ENCODE measurements around the gene KLK1. TPM values are rescaled to one million over a fixed set of nuclear protein-coding genes. Genes with fewer than 3 reads are reported as not detected.
A peak's percentile ranks its signal among the peaks of the same experiment; 100 is the strongest.

The KLK1 gene
- polyA plus RNA-seq, 3 donors = 0.66 to 0.72 TPM; not detected in 1

- intact Hi-C loops (cut with micrococcal nuclease) = no loop called here
- H3K27ac ChIP-seq (ENCODE audit: low read depth in 1 of 2, low read length in 2 of 2) = no peak overlapping the region
- peak overlapping the region; percentile 40 to 77 (median 50) for H3K4me3 ChIP-seq (replicated peaks in 1 of 3; ENCODE audit: low read depth in 2 of 3, low read length in 3 of 3)
- H3K4me1 ChIP-seq (ENCODE audit: control insufficient read depth in 1 of 2, insufficient read depth in 2 of 2, low read length in 2 of 2) = peaks cover 8 to 11% of the 10 kb centered on the region in 2 donors
- Mint-ChIP-seq H3K27me3 (ENCODE audit: low read depth in 3 of 3) (peaks cover 48 to 79% (median 53%) of the 10 kb centered on the region in 3 donors), H3K4me1 (peaks cover 13% of the 10 kb centered on the region), H3K9me3 (peaks cover 0 to 10% (median 0%) of the 10 kb centered on the region in 7 donors), H3K4me3 (peak overlapping the region; percentile 79 to 95), H3K27ac (peak overlapping the region in 2 of 7 donors; percentile 35 to 78), H3K36me3 (peaks cover 0 to 2% of the 10 kb centered on the region in 2 donors)
- DNase-seq = peak; percentile 34 to 54 (median 48)
- TF ChIP-seq, protein P1, sequence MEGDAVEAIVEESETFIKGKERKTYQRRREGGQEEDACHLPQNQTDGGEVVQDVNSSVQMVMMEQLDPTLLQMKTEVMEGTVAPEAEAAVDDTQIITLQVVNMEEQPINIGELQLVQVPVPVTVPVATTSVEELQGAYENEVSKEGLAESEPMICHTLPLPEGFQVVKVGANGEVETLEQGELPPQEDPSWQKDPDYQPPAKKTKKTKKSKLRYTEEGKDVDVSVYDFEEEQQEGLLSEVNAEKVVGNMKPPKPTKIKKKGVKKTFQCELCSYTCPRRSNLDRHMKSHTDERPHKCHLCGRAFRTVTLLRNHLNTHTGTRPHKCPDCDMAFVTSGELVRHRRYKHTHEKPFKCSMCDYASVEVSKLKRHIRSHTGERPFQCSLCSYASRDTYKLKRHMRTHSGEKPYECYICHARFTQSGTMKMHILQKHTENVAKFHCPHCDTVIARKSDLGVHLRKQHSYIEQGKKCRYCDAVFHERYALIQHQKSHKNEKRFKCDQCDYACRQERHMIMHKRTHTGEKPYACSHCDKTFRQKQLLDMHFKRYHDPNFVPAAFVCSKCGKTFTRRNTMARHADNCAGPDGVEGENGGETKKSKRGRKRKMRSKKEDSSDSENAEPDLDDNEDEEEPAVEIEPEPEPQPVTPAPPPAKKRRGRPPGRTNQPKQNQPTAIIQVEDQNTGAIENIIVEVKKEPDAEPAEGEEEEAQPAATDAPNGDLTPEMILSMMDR (IDR thresholded peaks at IDR 0.05) = no peak
- no peaks in the 10 kb centered on the region for H3K9me3 ChIP-seq (replicated peaks in 1 of 2; ENCODE audit: control insufficient read depth in 1 of 2, insufficient read depth in 1 of 2, low read length in 2 of 2)
- H2AFZ ChIP-seq (ENCODE audit: insufficient read depth, low read depth, low read length, poor library complexity, severe bottlenecking) = peak overlapping the region; percentile 84
- H4K20me1 ChIP-seq (ENCODE audit: insufficient read depth, low read length) = no peaks in the 10 kb centered on the region
- H3K27me3 ChIP-seq (ENCODE audit: control insufficient read depth in 2 of 2, insufficient read depth in 2 of 2, low read length in 2 of 2) = peaks cover 12 to 38% of the 10 kb centered on the region in 2 donors
- H3K4me2 ChIP-seq (replicated peaks; ENCODE audit: extremely low read depth, low read length, poor library complexity, severe bottlenecking) = peak overlapping the region; percentile 81
- H3K36me3 ChIP-seq (replicated peaks in 1 of 2; ENCODE audit: control insufficient read depth in 1 of 2, insufficient read depth in 2 of 2, low read length in 2 of 2) = no peaks in the 10 kb centered on the region
- H3K9ac ChIP-seq (ENCODE audit: insufficient read depth, low read length, poor library complexity, severe bottlenecking) = peak overlapping the region; percentile 54
- no peaks in the 10 kb centered on the region for H3K79me2 ChIP-seq (ENCODE audit: insufficient read depth, low read length)
- 2% methylated on average over 65 of the region's 67 CpGs for whole genome bisulfite sequencing (ENCODE audit: insufficient coverage)
Measured at GRCh38 chr19:50835785-50836542, 12.4 kb upstream of the KLK1 start.

DNA sequence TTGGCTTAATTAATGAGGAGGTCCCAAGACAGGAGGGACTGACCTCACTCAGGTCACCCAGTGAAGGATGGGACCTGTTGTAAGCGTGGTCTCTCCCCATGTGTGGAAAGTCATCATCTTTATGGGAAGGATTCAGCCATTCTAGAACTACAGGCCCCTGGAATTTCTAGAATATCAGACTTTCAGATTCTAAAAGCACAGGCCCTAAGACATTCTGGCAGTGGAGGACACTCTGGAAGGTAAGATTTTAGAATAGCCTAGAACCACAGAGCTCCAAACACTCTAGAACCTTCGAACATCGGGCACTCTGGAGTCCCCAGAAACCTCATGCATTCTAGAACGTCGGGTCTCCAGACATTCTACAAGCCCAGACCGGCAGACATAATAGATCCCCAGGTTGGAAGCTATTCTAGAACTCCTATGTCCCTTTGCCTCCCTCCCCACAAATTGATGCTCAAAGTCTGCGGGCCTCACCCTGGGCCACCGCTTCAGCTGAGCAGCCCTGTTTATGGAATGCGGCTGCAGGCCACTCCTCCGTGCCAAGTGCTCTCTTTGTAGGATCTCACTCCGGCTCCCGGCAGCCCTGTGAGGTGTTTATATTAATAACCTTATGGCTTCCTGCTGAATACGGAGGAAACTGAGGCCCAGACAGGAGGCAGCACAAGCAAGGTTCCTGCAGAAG is 11.7 kb upstream of the KLK1 start:
- Histone ChIP-seq H3K9ac (ENCODE audit: insufficient read depth, low read length, poor library complexity, severe bottlenecking) (peak overlapping the region; percentile 54), H3K36me3 (replicated peaks in 1 of 2; ENCODE audit: control insufficient read depth in 1 of 2, insufficient read depth in 2 of 2, low read length in 2 of 2) (no peaks in the 10 kb centered on the region), H3K27ac (ENCODE audit: low read depth in 1 of 2, low read length in 2 of 2) (no peak overlapping the region), H4K20me1 (ENCODE audit: insufficient read depth, low read length) (no peaks in the 10 kb centered on the region), H3K4me1 (ENCODE audit: control insufficient read depth in 1 of 2, insufficient read depth in 2 of 2, low read length in 2 of 2) (peaks cover 8 to 11% of the 10 kb centered on the region in 2 donors), H3K27me3 (ENCODE audit: control insufficient read depth in 2 of 2, insufficient read depth in 2 of 2, low read length in 2 of 2) (peaks cover 12 to 38% of the 10 kb centered on the region in 2 donors), H3K4me3 (replicated peaks in 1 of 3; ENCODE audit: low read depth in 2 of 3, low read length in 3 of 3) (peak overlapping the region; percentile 40 to 77 (median 50)), H3K79me2 (ENCODE audit: insufficient read depth, low read length) (no peaks in the 10 kb centered on the region), H2AFZ (ENCODE audit: insufficient read depth, low read depth, low read length, poor library complexity, severe bottlenecking) (peak overlapping the region; percentile 84), H3K9me3 (replicated peaks in 1 of 2; ENCODE audit: control insufficient read depth in 1 of 2, insufficient read depth in 1 of 2, low read length in 2 of 2) (no peaks in the 10 kb centered on the region), H3K4me2 (replicated peaks; ENCODE audit: extremely low read depth, low read length, poor library complexity, severe bottlenecking) (peak overlapping the region; percentile 81)
- TF ChIP-seq, protein P1 (IDR thresholded peaks at IDR 0.05) = no peak
- Mint-ChIP-seq H3K36me3 (peaks cover 0 to 2% of the 10 kb centered on the region in 2 donors), H3K9me3 (peaks cover 0 to 8% (median 0%) of the 10 kb centered on the region in 7 donors), H3K27me3 (ENCODE audit: low read depth in 3 of 3) (peaks cover 50 to 78% (median 55%) of the 10 kb centered on the region in 3 donors), H3K4me1 (peaks cover 13% of the 10 kb centered on the region), H3K27ac (peak overlapping the region in 1 of 7 donors; percentile 5), H3K4me3 (peak overlapping the region; percentile 79 to 95)
- intact Hi-C loops (cut with micrococcal nuclease) = no loop called here
- WGBS (ENCODE audit: insufficient coverage) = 27% methylated on average over 3 of the region's 13 CpGs
- DNase-seq = no peak
